Fibroblast of lung (primary cell): ENCODE measurements around the gene LMBRD1. TPM values are rescaled to one million over a fixed set of nuclear protein-coding genes. Genes with fewer than 3 reads are reported as not detected.

Experiments used
- DNase-seq, 2 donors: peaks; one replicate each; pipeline versions ENCODE4 v3.0.0 to v3.0.0-alpha.2; 2010; ENCODE audit warnings: low read depth in 2 of 2
- H2AFZ ChIP-seq: 2 replicates; pipeline ENCODE4 v1.5.1; 2012; ENCODE audit warnings: low read length, control low read depth, inconsistent platforms
- H3K27ac ChIP-seq: 2 replicates; pipeline ENCODE4 v1.5.1; 2011; ENCODE audit warnings: low read length, control low read depth; ENCODE audit not compliant: insufficient read depth
- H3K27me3 ChIP-seq: 2 replicates; pipeline ENCODE4 v1.5.1; 2011; ENCODE audit warnings: mild to moderate bottlenecking, low read length; ENCODE audit not compliant: control insufficient read depth, insufficient read depth
- H3K36me3 ChIP-seq: 2 replicates; pipeline ENCODE4 v1.5.1; 2011; ENCODE audit warnings: low read length; ENCODE audit not compliant: control insufficient read depth, insufficient read depth
- H3K4me1 ChIP-seq: 2 replicates; pipeline ENCODE4 v1.5.1; 2011; ENCODE audit warnings: low read length; ENCODE audit not compliant: control insufficient read depth, insufficient read depth; ENCODE audit errors: extremely low read depth
- H3K4me2 ChIP-seq: 2 replicates; pipeline ENCODE4 v1.5.1; 2011; ENCODE audit warnings: low read length, control low read depth; ENCODE audit not compliant: insufficient read depth; ENCODE audit errors: extremely low read depth
- H3K4me3 ChIP-seq, 4 experiments: fragments of 200-600 bp in 1 of 4; sonication (generic) in 1 of 4; replicated peaks in 1 of 4; 2 replicates each; pipeline ENCODE4 v1.5.1; 2011 to 2016; ENCODE audit warnings: low read length in 4 of 4, low read depth in 3 of 4, mild to moderate bottlenecking in 3 of 4, control low read depth in 2 of 4, inconsistent platforms in 1 of 4, mixed read lengths in 1 of 4; ENCODE audit not compliant: insufficient read depth in 1 of 4; ENCODE audit errors: control extremely low read depth in 1 of 4
- H3K79me2 ChIP-seq: 2 replicates; pipeline ENCODE4 v1.5.1; 2012; ENCODE audit warnings: mild to moderate bottlenecking, low read length, inconsistent platforms; ENCODE audit not compliant: control insufficient read depth, insufficient read depth
- H3K9ac ChIP-seq: 2 replicates; pipeline ENCODE4 v1.5.1; 2011; ENCODE audit warnings: mild to moderate bottlenecking, low read length, control low read depth; ENCODE audit not compliant: insufficient read depth
- H3K9me3 ChIP-seq: 2 replicates; pipeline ENCODE4 v1.5.1; 2012; ENCODE audit warnings: low read depth, low read length; ENCODE audit not compliant: control insufficient read depth, insufficient read depth
- H4K20me1 ChIP-seq: 2 replicates; pipeline ENCODE4 v1.5.1; 2011; ENCODE audit warnings: low read length; ENCODE audit not compliant: control insufficient read depth, insufficient read depth; ENCODE audit errors: extremely low read depth
- EZH2 ChIP-seq: IDR thresholded peaks from 2 replicates; pipeline ENCODE4 v1.5.1; 2012; ENCODE audit warnings: low read length, control low read depth, mild to moderate bottlenecking; ENCODE audit errors: missing control alignments
- polyA plus RNA-seq, 2 donors: library from polyadenylated mRNA; depleted of rRNA in 1 of 2; stranded (reverse) in 1 of 2; unstranded in 1 of 2; fragments of >200 nt; gene quantifications; 2 replicates each; pipeline ENCODE4 v1.2.1, GENCODE V29; 2011 to 2012; ENCODE audit warnings: missing spikeins in 1 of 2
- total RNA-seq: library from RNA; depleted of rRNA; stranded (reverse); fragments of >200 nt; gene quantifications from 2 replicates; pipeline ENCODE4 v1.2.1, GENCODE V29; 2014
- TF ChIP-seq, protein P1 (sequence below), 2 donors: IDR thresholded peaks in 1 of 2; conservative IDR thresholded peaks in 1 of 2; 1 replicate in 1 of 2; 2 replicates in 1 of 2; pipeline ENCODE4 v1.5.1; 2011 to 2012; ENCODE audit warnings: low read length in 2 of 2, control low read depth in 1 of 2, inconsistent platforms in 1 of 2, low read depth in 1 of 2, mild to moderate bottlenecking in 1 of 2

LMBRD1 gene
- total and polyA plus RNA-seq, 2 donors (not counting 1 experiment from before 2014, with no cell fraction given): 30.7 to 46.5 TPM

- H3K9ac ChIP-seq: no peak overlapping the region
- H3K36me3 ChIP-seq: no peaks in the 10 kb centered on the region
- H3K79me2 ChIP-seq: no peaks in the 10 kb centered on the region
- no peaks in the 10 kb centered on the region for H3K4me1 ChIP-seq
- no peak overlapping the region for H3K4me2 ChIP-seq
- H3K9me3 ChIP-seq: no peaks in the 10 kb centered on the region
- H2AFZ ChIP-seq: no peak overlapping the region
- no peak for DNase-seq
- H3K27ac ChIP-seq: no peak overlapping the region
- H4K20me1 ChIP-seq: no peaks in the 10 kb centered on the region
- H3K4me3 ChIP-seq: no peak overlapping the region
- TF ChIP-seq, protein P1, sequence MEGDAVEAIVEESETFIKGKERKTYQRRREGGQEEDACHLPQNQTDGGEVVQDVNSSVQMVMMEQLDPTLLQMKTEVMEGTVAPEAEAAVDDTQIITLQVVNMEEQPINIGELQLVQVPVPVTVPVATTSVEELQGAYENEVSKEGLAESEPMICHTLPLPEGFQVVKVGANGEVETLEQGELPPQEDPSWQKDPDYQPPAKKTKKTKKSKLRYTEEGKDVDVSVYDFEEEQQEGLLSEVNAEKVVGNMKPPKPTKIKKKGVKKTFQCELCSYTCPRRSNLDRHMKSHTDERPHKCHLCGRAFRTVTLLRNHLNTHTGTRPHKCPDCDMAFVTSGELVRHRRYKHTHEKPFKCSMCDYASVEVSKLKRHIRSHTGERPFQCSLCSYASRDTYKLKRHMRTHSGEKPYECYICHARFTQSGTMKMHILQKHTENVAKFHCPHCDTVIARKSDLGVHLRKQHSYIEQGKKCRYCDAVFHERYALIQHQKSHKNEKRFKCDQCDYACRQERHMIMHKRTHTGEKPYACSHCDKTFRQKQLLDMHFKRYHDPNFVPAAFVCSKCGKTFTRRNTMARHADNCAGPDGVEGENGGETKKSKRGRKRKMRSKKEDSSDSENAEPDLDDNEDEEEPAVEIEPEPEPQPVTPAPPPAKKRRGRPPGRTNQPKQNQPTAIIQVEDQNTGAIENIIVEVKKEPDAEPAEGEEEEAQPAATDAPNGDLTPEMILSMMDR (conservative IDR thresholded peaks at IDR 0.05 in 1 of 2, IDR thresholded peaks at IDR 0.05 in 1 of 2; ENCODE audit: low read depth in 1 of 2, low read length in 2 of 2): no peak
- TF ChIP-seq EZH2: no peak
- H3K27me3 ChIP-seq: no peaks in the 10 kb centered on the region
Observed at GRCh38 chr6:69763763-69764162, 33.0 kb downstream of the LMBRD1 start.

- Histone ChIP-seq H3K9ac (no peak overlapping the region), H3K4me2 (no peak overlapping the region), H3K27ac (no peak overlapping the region), H2AFZ (no peak overlapping the region), H4K20me1 (no peaks in the 10 kb centered on the region), H3K79me2 (no peaks in the 10 kb centered on the region), H3K27me3 (no peaks in the 10 kb centered on the region), H3K4me3 (no peak overlapping the region), H3K4me1 (no peaks in the 10 kb centered on the region), H3K36me3 (no peaks in the 10 kb centered on the region), H3K9me3 (no peaks in the 10 kb centered on the region)
- TF ChIP-seq, protein P1 (conservative IDR thresholded peaks at IDR 0.05 in 1 of 2, IDR thresholded peaks at IDR 0.05 in 1 of 2; ENCODE audit: low read depth in 1 of 2, low read length in 2 of 2): no peak
- no peak for TF ChIP-seq EZH2
- DNase-seq: peak in 1 of 2 donors; percentile 2
Observed at GRCh38 chr6:69761853-69762252, 35.0 kb downstream of the LMBRD1 start.

DNA sequence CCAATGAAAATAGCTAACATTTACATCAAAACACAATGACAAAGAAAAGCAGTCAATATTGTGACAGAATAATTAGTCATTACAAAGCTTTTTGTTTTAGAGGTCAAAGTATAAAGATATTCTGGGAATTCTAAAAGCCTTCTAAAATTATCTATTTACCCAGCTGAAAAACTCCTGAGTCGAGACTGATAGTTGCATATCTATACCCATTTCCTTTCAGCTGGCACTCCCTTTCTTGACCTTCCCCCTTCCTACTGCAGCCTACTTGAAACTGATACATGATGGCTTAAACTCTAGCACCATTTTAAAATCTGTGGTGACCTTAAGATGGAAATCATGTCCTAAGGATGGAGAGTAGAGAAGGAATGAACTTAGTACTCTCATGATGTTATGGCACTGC lies 38.6 kb downstream of the LMBRD1 start:
- Histone ChIP-seq H3K9ac (no peak overlapping the region), H3K27ac (no peak overlapping the region), H3K4me2 (no peak overlapping the region), H4K20me1 (no peaks in the 10 kb centered on the region), H3K36me3 (no peaks in the 10 kb centered on the region), H3K4me3 (no peak overlapping the region), H3K4me1 (no peaks in the 10 kb centered on the region), H3K9me3 (no peaks in the 10 kb centered on the region), H3K27me3 (no peaks in the 10 kb centered on the region), H3K79me2 (no peaks in the 10 kb centered on the region), H2AFZ (no peak overlapping the region)
- TF ChIP-seq, protein P1 (conservative IDR thresholded peaks at IDR 0.05 in 1 of 2, IDR thresholded peaks at IDR 0.05 in 1 of 2; ENCODE audit: low read depth in 1 of 2, low read length in 2 of 2): no peak
- no peak for TF ChIP-seq EZH2
- no peak for DNase-seq
